A673 (cell line): ENCODE data around the gene HES5. TPM values are rescaled to one million over a fixed set of nuclear protein-coding genes. Genes with fewer than 3 reads are reported as not detected.
"Not testable (repeated sequence)": the region's sequence is repeated elsewhere in the genome, so short reads cannot be mapped to it uniquely, and the experiment has no call there.

Experiments used
- Bru-seq: library from RNA; stranded (reverse); fragments of 400-500 nt; gene quantifications from one replicate; lab custom pipeline; 2021; lab: Mats Ljungman, UMichigan
- BruChase-seq, 2 experiments: library from RNA; stranded (reverse); fragments of 400-500 nt; gene quantifications; one replicate each; lab custom pipeline; 2021; lab: Mats Ljungman, UMichigan
- BruUV-seq: library from RNA; stranded (reverse); fragments of 400-500 nt; replicated peaks from 2 replicates; lab custom pipeline; 2021; lab: Mats Ljungman, UMichigan
- CTCF ChIA-PET: fragments of 300-600 bp; sonication (Branson Sonifier 250); formaldehyde crosslinking; loops from one replicate; lab custom pipeline; 2022; ENCODE audit warnings: antibody characterized with exemption; lab: Charles Lee
- POLR2A ChIA-PET: fragments of 300-600 bp; sonication (Branson Sonifier 250); formaldehyde crosslinking; loops from one replicate; lab custom pipeline; 2022; ENCODE audit warnings: antibody characterized with exemption; ENCODE audit not compliant: low non-redundant PET; lab: Charles Lee
- DNase-seq: peaks from one replicate; pipeline ENCODE4 v3.0.0-alpha.2; 2015; ENCODE audit warnings: low spot score
- H3K27ac ChIP-seq: fragments of 200-600 bp; sonication (generic); 2 replicates; pipeline ENCODE4 v1.5.1; 2016; ENCODE audit warnings: mixed run types, low read depth, mild to moderate bottlenecking, mixed read lengths, antibody characterized with exemption, low read length; ENCODE audit not compliant: poor library complexity, severe bottlenecking
- H3K27me3 ChIP-seq: fragments of 200-600 bp; sonication (generic); replicated peaks from 2 replicates; pipeline ENCODE4 v1.6.1; 2017; ENCODE audit warnings: mixed run types, low read depth, mild to moderate bottlenecking, mixed read lengths, antibody characterized with exemption, low read length; ENCODE audit not compliant: insufficient read depth, poor library complexity
- H3K36me3 ChIP-seq: fragments of 200-600 bp; sonication (generic); 2 replicates; pipeline ENCODE4 v1.6.1; 2016; ENCODE audit warnings: mixed run types, mild to moderate bottlenecking, mixed read lengths, antibody characterized with exemption, low read length; ENCODE audit not compliant: insufficient read depth, poor library complexity, severe bottlenecking
- H3K4me1 ChIP-seq: fragments of 200-600 bp; sonication (generic); 2 replicates; pipeline ENCODE4 v1.6.1; 2017; ENCODE audit warnings: mixed run types, mild to moderate bottlenecking, mixed read lengths, antibody characterized with exemption, low read length; ENCODE audit not compliant: insufficient read depth, poor library complexity, severe bottlenecking
- H3K4me3 ChIP-seq: fragments of 200-600 bp; sonication (generic); 2 replicates; pipeline ENCODE4 v1.5.1; 2016; ENCODE audit warnings: low read depth, mixed run types, mild to moderate bottlenecking, mixed read lengths, low read length; ENCODE audit not compliant: poor library complexity, severe bottlenecking
- H3K9me3 ChIP-seq: fragments of 200-600 bp; sonication (generic); 2 replicates; pipeline ENCODE4 v1.6.1; 2016; ENCODE audit warnings: mixed run types, low read depth, mild to moderate bottlenecking, mixed read lengths, antibody characterized with exemption, low read length; ENCODE audit not compliant: poor library complexity, severe bottlenecking
- EZH2 ChIP-seq: fragments of 200-600 bp; sonication (generic); IDR thresholded peaks from 2 replicates; pipeline ENCODE4 v1.6.1; 2017; ENCODE audit warnings: borderline replicate concordance, low read depth, mild to moderate bottlenecking, mixed read lengths, antibody characterized with exemption, low read length; ENCODE audit not compliant: poor library complexity, severe bottlenecking
- intact Hi-C: fragments of 100-400 bp; cut with micrococcal nuclease; formaldehyde crosslinking; loops from one replicate; pipeline ENCODE4 v1.10.0; 2022; ENCODE audit not compliant: unreplicated experiment
- long read RNA-seq: library from polyadenylated mRNA; stranded (forward); transcript quantifications from one replicate; pipeline ENCODE4 v2.0.0, GENCODE V29; 2022
- total RNA-seq: library from RNA; stranded (reverse); gene quantifications from 2 replicates; pipeline ENCODE4 v1.2.3, GENCODE V29; 2021
- TF ChIP-seq, protein P1 (sequence below): fragments of 300-800, 200-600 bp; sonication (generic); conservative IDR thresholded peaks from 2 replicates; pipeline ENCODE4 v1.5.1; 2017; ENCODE audit warnings: low read depth, mild to moderate bottlenecking, antibody characterized with exemption, low read length, moderate library complexity, mixed read lengths

The HES5 gene, protein sequence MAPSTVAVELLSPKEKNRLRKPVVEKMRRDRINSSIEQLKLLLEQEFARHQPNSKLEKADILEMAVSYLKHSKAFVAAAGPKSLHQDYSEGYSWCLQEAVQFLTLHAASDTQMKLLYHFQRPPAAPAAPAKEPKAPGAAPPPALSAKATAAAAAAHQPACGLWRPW
- total RNA-seq (not detected in 2 replicates), Bru-seq, nascent RNA (not detected), BruChase-seq, experiment 1, labeled RNA remaining after a 2-hour chase (not detected), BruChase-seq, experiment 2, labeled RNA remaining after a 6-hour chase (not detected)
- long read RNA-seq: 0 reads

DNA sequence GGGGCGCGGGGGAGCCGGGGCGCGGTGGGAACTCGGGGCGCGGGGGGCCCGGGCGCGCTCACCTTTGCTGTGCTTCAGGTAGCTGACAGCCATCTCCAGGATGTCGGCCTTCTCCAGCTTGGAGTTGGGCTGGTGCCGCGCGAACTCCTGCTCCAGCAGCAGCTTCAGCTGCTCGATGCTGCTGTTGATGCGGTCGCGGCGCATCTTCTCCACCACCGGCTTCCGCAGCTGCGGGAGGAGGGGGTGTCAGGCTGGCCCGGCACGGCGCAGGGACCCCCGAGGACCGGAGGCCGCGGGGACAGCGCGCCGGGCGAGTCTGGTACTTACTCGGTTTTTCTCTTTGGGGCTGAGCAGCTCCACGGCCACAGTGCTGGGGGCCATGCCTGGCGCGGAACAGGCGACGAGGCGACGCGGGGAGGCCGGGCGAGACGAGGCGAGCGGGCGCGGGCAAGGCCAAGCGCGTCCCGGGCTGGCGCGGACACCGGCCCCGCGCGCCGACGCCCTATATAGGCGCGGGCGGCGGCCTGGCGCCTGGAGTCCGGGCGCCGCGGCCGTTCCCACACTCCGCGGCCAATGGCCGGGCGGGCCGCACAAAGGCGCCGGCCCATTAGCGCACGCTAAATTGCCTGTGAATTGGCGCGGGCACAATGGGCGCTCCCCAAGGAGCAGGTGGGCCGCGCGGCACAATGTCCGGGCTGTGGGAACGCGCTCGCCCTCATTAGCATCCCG is at the start of gene HES5:
Gene HES5, minus strand, starts transcription at position 480 of the 729 bp plus-strand sequence. Its CDS starts 99 bp downstream, at position 381.
- CTCF ChIA-PET: interaction anchor here (0.6 kb wide), 1 partner anchor 16 kb away, joined by 4 read pairs; no protein-coding TSS in a partner anchor
- TF ChIP-seq EZH2: peak; percentile 99
- TF ChIP-seq, protein P1, sequence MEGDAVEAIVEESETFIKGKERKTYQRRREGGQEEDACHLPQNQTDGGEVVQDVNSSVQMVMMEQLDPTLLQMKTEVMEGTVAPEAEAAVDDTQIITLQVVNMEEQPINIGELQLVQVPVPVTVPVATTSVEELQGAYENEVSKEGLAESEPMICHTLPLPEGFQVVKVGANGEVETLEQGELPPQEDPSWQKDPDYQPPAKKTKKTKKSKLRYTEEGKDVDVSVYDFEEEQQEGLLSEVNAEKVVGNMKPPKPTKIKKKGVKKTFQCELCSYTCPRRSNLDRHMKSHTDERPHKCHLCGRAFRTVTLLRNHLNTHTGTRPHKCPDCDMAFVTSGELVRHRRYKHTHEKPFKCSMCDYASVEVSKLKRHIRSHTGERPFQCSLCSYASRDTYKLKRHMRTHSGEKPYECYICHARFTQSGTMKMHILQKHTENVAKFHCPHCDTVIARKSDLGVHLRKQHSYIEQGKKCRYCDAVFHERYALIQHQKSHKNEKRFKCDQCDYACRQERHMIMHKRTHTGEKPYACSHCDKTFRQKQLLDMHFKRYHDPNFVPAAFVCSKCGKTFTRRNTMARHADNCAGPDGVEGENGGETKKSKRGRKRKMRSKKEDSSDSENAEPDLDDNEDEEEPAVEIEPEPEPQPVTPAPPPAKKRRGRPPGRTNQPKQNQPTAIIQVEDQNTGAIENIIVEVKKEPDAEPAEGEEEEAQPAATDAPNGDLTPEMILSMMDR: no peak
- no peak for DNase-seq
- intact Hi-C loops: no loop called here
- Histone ChIP-seq H3K36me3 (no peaks in the 10 kb centered on the region), H3K27me3 (peaks cover 62% of the 10 kb centered on the region), H3K4me1 (peaks cover 4% of the 10 kb centered on the region), H3K27ac (no peak within 1 kb of the TSS), H3K4me3 (peak within 1 kb of the TSS; percentile 7), H3K9me3 (no peaks in the 10 kb centered on the region)
- POLR2A ChIA-PET: no interaction called here
- BruUV-seq: no TSS peak

DNA sequence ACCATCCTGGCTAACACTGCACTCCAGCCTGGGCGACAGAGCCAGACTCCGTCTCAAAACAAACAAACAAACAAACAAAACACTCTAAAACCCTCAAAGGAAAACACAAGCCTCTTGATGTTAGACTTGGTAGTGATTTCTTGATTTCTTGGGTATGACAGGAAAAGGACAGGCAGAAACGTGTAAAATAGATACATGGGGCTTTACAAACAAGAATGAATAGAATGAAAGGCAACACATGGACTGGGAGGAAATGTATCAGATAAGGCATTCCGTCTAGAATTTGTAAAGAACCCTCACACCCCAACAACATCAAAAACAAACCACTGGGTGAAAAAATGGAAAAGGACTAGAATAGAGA is 48.7 kb upstream of the HES5 start:
- H3K27me3 ChIP-seq: no peaks in the 10 kb centered on the region
- H3K27ac ChIP-seq: no peak overlapping the region
- no peaks in the 10 kb centered on the region for H3K36me3 ChIP-seq
- no peak overlapping the region for H3K4me3 ChIP-seq
- intact Hi-C loops: no loop called here
- TF ChIP-seq EZH2: no peak
- H3K9me3 ChIP-seq: no peaks in the 10 kb centered on the region
- H3K4me1 ChIP-seq: no peaks in the 10 kb centered on the region
- CTCF ChIA-PET: no interaction called here
- POLR2A ChIA-PET: no interaction called here
- no peak for DNase-seq
- BruUV-seq: no TSS peak

DNA sequence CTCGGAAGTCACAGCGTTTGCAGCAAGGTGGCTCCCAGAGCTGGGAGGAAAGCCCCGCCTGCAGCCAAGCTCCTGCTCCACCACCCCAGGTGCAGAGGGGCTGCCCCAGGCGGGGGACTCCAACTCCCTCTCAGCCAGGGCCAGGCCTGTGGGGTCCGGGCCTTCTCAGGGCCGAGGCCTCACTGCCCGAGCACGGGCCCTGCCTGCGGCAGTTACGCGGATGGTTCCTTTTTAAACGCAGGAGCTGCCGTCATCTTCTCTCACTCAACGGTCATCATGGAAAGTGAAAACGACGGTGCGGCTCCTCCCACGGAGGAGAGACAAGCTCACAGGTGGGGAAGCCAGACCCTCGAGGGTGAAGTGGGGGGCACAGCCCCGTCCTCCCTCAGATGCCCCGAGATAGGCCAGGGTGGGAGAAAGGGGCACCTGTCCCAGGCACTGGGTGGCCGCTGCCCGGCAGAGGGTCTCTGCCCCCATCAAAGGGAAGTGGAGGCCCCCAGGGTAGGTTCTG is 47.6 kb upstream of the HES5 start:
- H3K27me3 ChIP-seq, H3K4me1 ChIP-seq, POLR2A ChIA-PET, H3K9me3 ChIP-seq, H3K4me3 ChIP-seq, intact Hi-C loops, BruUV-seq, DNase-seq, H3K27ac ChIP-seq, H3K36me3 ChIP-seq: not testable (repeated sequence)
- CTCF ChIA-PET: interaction anchor here (0.6 kb wide), 1 partner anchor 32 kb away, joined by 4 read pairs; no protein-coding TSS in a partner anchor
